AG04449 (cell line): ENCODE results near the gene DDR2.

Experiments
- CTCF ChIA-PET: fragments of 350-600 bp; formaldehyde crosslinking; extraction: SDS; loops from one replicate; lab custom pipeline; 2021; ENCODE audit warnings: antibody characterized with exemption; lab: Yijun Ruan, JAX
- POLR2A ChIA-PET: fragments of 400-600, 350-600 bp; formaldehyde crosslinking; extraction: SDS; loops from one replicate; lab custom pipeline; 2020; ENCODE audit warnings: antibody characterized with exemption, inconsistent platforms; lab: Yijun Ruan, JAX
- DNase-seq: peaks from one replicate; pipeline ENCODE4 v3.0.0-alpha.2; 2010; ENCODE audit warnings: low read depth, low spot score
- H3K4me3 ChIP-seq: 2 replicates; pipeline ENCODE4 v1.5.1; 2011; ENCODE audit warnings: low read depth, mild to moderate bottlenecking, control low read depth, low read length
- TF ChIP-seq, protein P1 (sequence below): IDR thresholded peaks from one replicate; pipeline ENCODE4 v1.5.1; 2011; ENCODE audit warnings: mild to moderate bottlenecking, moderate library complexity, low read length, control low read depth, inconsistent platforms; ENCODE audit not compliant: insufficient read depth; ENCODE audit errors: missing control alignments

DDR2 gene

DNA sequence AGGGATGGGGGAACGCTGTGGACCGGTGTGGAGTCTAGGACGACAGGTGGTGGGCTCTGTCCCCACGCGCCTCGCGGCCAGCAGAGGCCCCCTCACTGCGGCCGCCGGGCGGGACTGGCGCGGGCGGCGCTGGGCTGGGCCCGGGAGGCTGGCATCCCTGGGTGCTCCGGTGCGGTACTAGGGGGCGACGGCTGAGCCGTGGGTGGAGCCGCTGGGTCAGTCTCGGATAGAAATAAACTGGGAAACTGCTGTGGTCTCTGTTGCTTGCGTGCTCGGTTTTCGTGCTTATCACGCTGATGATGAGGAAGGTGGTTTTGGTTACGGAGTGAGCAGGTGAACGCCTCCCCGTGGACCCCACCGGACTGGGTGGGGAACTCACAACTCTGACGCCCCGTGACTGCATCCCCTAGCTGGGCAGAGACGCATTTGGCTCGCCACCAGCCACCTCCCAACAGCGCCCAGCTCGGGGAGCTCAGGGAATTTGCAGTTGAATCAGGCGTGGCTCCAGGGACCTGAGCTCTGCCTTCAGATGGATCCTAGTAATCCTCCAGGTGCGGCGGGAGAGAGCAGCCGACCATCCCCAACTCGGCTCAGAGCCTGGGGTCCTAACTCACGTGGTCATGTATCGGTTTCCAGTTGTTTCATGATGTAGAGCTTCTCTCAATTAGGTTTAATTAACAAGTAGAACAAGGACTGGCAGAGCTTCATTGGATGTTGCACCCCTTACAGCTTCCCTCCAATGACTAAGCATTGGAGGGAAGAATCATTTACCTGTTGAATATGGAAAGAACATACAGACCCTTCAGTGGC lies 190.3 kb downstream of the DDR2 start:
- no peak for DNase-seq
- ChIA-PET POLR2A (no interaction called here), CTCF (interaction anchor here (1.4 kb wide), 1 partner anchor 26 kb away, joined by 3 read pairs; no protein-coding TSS in a partner anchor)
- H3K4me3 ChIP-seq = peak overlapping the region; percentile 55
- TF ChIP-seq, protein P1, sequence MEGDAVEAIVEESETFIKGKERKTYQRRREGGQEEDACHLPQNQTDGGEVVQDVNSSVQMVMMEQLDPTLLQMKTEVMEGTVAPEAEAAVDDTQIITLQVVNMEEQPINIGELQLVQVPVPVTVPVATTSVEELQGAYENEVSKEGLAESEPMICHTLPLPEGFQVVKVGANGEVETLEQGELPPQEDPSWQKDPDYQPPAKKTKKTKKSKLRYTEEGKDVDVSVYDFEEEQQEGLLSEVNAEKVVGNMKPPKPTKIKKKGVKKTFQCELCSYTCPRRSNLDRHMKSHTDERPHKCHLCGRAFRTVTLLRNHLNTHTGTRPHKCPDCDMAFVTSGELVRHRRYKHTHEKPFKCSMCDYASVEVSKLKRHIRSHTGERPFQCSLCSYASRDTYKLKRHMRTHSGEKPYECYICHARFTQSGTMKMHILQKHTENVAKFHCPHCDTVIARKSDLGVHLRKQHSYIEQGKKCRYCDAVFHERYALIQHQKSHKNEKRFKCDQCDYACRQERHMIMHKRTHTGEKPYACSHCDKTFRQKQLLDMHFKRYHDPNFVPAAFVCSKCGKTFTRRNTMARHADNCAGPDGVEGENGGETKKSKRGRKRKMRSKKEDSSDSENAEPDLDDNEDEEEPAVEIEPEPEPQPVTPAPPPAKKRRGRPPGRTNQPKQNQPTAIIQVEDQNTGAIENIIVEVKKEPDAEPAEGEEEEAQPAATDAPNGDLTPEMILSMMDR = no peak

DNA sequence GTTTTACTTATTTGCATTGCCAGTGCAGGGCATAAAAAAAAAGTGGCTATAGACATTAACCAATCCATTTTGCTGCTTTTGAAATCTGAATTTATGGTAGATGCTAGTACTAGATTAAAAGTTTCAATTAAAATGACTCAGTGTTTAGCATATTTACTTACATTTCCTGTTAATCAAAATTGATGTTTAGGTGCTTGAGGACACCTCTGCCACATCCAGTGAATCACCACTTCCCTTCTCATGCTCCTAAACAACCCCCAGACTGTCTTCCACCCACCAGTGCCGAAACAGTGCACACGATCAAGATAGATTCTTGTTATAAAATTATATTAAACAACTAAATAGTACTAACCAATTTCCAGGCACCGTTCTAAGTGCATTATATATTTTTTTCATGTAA lies 191.0 kb downstream of the DDR2 start:
- ChIA-PET POLR2A (no interaction called here), CTCF (interaction anchor here (1.4 kb wide), 1 partner anchor 25 kb away, joined by 3 read pairs; no protein-coding TSS in a partner anchor)
- TF ChIP-seq, protein P1 = no peak
- no peak overlapping the region for H3K4me3 ChIP-seq
- no peak for DNase-seq

DNA sequence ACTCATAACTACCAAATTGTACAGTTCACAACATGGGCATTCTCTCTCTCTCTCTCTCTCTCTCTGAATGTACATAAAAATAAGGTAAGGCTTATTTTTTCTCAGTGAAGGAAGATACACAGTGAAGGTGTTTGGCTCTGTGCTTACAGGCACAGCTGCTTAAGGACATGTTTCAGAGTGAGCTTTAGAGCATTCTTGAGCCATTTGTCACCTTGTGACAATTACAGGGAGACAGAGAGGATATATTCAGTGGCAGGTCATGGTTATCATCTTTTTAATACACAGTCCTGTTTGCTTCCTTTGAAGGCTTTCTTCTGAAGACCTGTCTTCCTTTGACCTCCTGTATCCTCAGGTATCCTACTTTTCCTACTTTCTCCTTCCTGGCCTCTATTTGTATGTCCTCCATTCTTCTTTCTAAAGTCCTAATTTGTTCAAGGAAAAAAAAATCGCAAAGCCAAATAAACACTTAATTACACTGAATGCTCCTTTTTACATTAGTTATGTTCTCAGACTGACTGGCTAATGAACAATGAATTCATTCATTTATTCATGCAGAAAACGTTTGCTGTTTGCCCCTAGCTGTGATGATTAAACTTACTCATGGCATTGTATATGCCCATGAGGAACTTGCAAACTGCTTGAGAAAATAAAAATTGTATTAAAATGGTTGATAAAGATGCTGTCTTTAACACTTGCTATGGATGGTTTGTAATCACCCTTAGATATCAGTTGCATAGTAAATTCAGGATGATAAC lies 191.7 kb downstream of the DDR2 start:
- no peak for DNase-seq
- ChIA-PET POLR2A (no interaction called here), CTCF (interaction anchor here (0.7 kb wide), 1 partner anchor 24 kb away, joined by 3 read pairs; no protein-coding TSS in a partner anchor)
- no peak overlapping the region for H3K4me3 ChIP-seq
- TF ChIP-seq, protein P1 = no peak

DNA sequence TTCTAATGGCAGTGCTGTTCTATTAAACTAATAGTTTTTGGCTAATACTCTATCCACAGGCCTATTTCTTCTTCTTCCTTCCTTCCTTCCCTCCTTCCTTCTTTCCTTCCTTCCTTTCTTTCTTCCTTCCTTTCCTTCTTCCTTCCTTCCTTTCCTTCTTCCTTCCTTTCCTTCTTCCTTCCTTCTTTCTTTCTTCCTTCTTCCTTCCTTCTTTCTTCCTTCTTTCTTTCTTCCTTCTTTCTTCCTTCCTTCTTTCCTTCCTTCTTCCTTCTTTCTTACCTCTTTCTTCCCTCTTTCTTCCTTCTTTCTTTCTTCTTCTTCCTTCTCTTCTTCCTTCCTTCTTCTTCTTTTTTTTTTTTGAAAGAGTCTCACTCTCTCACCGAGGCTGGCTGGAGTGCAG lies 197.0 kb downstream of the DDR2 start:
- ChIA-PET POLR2A (no interaction called here), CTCF (interaction anchor here (1.2 kb wide), 1 partner anchor 24 kb away, joined by 4 read pairs; no protein-coding TSS in a partner anchor)
- H3K4me3 ChIP-seq = no peak overlapping the region
- no peak for DNase-seq
- TF ChIP-seq, protein P1 = no peak

DNA sequence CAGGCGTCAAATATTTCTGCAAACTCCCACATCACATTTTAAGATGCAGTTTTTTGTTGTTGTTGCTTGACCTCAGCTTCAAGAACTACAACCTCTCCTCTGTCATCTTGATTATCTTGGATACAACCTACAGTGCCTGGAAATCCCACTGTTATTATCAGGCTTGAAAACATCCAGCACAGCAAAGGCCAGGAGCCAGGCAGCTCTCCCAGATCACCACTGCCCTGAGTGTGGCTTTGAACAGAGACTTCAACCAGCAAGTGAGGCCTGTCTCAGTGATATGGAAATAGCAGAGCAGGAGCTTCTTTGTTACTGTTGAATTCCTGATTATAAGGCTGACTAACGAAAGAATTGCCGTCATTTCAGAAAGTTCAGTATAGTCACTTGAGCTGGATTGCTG lies 200.2 kb downstream of the DDR2 start:
- TF ChIP-seq, protein P1 = no peak
- DNase-seq = no peak
- no peak overlapping the region for H3K4me3 ChIP-seq
- ChIA-PET POLR2A (no interaction called here), CTCF (interaction anchor here (0.8 to 7.8 kb wide), 5 partner anchors 16 to 483 kb away, joined by 3 to 59 read pairs (median 5); no protein-coding TSS in a partner anchor)
